ENCODE data around the gene ALDH1A1.

ALDH1A1 gene

GRCh38 chr9:72937545-72937944 is 15.3 kb downstream of the ALDH1A1 start:
- no peak for DNase-seq

DNA sequence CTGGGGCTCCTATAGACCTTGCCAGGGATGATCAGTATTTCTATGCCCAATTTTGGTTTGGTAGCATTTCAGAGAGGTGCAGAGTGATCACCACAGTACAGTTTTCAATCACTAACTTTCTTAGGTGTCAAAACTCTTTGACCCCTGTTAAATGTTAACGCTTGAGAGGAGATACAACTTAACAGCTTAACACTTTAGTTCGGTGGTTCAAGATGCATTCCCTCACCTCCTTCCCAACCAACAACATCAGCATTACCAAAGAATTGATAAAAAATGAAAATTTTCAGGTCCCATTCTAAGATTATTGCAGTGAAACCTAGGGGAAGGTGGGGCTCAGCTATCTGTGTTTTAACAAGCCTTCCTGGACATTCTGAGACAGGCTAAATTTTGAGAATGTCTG is 16.2 kb downstream of the ALDH1A1 start:
- DNase-seq = no peak

- DNase-seq = no peak
Measured at GRCh38 chr9:72936266-72936665, 16.6 kb downstream of the ALDH1A1 start.

DNA sequence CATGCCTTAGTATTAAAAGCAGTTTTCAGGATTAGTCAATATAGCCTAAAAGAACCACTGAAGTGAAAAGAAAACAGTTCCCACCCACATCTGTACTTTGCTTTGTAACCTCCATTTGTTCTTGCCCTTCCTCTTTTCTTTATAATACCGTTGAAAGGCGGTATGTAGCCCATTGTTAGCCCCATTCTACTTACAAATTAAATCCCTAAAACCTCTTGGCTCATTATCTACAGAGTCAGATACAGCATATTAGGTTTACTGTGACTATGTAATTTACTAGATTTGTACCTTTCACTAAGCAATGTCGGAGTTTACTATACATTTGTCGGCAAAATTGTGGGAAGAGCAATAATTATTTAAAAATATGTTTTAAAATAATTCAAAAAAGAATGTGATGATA is 17.3 kb downstream of the ALDH1A1 start:
- DNase-seq = no peak

- no peak for DNase-seq
Measured at GRCh38 chr9:72933730-72934665, 18.9 kb downstream of the ALDH1A1 start.

DNA sequence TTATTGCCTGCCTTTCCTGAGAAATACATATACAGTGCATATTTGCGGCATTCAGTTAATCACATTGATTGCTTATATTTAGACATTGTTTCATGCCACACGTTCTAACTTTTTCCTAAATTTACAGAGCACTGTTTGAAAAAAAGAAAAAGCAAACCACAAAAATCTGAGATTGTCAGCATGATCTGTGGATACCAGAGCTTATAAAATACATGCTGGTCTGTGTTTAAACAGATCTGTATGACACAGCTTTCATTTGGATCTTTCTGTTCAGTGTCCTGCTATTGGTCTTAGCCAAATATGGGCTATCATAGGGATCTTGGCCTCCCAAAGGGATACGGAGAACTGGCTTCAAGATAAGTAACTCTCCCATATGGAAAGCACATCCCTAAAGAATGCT is 20.2 kb downstream of the ALDH1A1 start:
- DNase-seq = no peak

DNA sequence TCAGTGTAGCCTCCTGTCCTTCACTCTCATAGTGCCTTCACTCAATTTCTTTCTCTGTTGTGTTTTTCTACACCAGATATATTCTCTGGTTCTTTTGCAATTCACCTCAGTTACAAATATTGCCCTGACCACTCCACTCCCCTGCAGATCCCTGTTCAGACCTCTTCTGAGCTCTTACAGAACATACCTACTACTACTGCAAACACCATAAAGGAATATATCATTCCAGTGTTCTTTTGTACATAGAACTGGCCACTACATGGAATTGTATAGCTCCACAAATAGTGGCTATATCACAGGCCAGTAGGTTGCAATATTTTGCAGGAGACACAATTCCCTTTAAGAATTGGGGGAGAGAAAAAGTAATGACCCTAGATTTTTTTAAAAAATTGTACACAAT is 21.0 kb downstream of the ALDH1A1 start:
- no peak for DNase-seq

DNA sequence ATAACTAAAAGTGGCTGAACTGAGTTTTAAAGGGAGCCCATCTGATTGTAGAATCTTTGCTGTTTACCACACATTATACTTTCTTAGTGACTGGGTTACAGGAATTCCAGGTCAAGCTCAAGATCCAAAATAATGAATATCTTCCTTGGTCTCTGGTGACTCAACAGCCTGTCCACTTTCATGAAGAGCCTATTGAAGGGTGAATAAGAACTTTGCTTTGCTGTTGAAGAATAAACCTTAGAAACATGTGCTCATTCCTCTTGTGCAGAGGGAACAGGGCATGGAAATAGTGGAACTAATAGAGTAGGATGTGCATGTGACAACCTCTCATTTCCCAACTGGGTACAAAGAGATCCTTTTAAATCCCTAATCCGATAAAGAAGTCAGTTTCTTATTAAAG is 21.4 kb downstream of the ALDH1A1 start:
- no peak for DNase-seq

- no peak for DNase-seq
Measured at GRCh38 chr9:72930828-72931227, 22.0 kb downstream of the ALDH1A1 start.

DNA sequence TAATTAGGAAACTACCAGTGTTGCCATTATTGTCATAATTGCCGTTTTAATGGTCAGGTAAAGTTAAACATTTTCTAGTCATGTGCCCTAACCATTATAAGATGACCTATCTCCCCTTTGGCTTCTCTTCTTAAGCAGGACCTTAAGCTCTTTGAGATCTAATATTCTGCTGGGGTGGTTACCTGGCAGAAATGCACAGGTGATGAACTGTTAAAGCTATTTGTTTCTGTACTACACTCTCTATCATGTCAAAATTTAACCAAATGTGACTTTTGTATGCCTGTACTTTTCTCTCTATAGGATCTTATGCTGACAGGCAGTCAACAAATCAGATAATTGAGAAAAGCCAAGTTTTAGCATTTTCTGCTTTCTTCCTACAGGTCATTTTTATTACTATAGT is 23.3 kb downstream of the ALDH1A1 start:
- DNase-seq = no peak

DNA sequence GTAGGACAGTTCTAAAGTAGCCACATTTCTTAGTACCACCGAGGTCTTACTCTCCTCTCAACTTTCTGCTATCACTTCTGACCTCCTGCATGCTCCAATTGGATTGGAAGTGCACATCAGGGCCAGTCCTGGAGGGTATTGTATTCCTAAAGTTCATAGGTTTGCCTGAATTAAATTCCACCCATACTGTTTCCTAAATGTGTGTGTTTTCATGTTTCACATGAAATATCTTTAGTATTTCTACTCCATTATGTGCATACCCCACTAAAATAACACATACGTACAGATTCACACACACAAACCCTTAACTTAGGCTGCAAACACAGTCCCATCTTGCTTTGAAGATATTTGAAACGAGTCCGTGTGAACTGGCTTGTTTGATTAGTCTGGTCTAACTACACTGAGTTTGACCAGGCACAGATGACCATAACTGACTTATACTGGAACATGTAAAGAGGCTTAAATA is 24.8 kb downstream of the ALDH1A1 start:
- no peak for DNase-seq

DNA sequence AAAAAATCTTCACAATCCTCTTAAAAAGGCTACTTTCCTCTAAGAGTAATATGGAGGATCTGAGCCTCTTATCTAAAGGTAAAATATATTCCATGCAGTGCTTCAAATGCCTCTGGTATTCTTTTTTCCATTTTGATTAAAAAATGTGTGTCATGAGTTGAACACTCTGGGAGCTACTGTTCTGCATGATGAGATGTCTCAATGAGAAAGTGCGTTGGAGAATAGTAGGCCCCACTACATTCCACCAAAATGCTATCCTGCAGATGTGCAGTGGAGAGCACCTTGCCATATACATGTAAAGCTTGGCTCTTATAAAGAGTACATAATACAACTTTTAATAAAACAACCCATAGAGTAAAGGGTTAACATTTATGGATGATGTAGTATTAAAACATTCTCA is 26.3 kb downstream of the ALDH1A1 start:
- DNase-seq = no peak

DNA sequence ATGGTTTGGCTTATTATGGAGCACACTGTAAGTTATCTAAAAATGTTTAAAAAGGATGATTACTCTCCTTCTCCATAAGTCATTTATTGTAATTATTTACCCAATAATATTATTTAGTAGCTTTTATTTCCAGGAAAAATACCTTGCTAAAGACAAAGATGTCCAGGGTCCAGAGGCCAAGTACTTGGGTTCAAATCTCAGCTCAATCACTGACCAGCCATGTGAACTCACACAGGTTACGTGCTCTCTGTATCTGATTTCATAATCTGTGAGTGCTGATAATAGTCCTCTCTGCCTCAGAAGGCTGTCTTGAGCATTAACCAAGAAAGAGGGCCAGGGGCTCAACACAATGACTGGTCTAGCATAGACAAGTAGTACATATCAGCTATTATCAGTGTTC is 27.0 kb downstream of the ALDH1A1 start:
- no peak for DNase-seq

DNA sequence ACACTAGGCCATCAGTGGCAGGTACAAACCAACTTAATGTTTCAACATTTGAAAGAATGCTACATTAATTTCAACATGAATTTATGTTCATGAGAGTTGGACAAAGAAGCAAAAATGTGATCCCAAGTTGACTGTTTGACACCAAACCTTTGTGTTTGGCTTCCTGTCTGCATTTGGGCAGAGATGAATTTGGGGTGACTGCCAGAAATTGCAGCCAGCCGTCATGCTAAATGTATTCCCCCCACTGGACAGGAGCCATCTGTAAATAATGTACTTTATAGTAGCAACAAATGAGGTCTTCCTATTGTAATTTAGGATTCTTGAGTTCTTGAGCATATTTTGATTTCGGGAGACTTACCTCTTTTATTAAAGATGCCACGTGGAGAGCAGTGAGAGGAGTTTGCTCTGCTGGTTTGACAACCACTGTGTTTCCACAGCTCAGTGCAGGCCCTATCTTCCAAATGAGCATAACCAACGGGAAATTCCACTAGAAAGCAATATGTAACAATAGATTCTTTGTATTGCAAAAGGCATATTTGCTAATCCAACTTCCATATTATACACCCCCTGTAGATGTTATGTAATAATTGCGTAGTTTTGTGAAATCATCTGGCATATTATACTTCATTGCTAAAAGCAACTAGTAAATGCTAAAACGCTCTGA is 27.6 kb downstream of the ALDH1A1 start:
- DNase-seq = no peak

DNA sequence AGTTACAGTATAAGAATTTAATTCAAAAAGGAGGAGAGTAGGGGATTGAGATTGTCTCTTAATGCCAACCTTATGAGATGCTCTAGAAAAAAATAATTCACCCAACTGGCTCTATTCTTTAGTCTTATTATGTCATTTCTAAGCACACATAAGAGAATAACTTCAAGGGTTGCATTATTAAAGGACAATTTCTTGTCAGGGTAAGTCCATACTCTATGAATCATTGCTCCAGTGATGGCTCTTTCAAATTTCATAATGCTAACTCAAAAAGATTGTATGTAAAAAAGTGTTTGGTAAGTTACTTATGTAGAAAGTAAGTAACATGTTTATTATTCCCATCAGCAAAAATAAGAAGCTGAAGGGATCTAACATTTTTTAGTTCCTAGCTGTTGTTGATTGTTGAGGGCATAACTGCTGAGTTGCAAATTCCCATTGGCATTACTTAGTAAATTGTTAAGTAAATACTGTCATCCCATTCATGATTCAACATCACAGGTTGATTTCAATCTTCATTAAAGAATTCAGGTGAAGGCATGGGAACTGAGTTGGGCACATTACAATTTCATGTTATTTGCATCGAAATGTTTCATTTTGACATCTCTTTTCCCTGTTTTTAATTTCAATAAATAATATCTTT is 28.6 kb downstream of the ALDH1A1 start:
- DNase-seq = no peak

DNA sequence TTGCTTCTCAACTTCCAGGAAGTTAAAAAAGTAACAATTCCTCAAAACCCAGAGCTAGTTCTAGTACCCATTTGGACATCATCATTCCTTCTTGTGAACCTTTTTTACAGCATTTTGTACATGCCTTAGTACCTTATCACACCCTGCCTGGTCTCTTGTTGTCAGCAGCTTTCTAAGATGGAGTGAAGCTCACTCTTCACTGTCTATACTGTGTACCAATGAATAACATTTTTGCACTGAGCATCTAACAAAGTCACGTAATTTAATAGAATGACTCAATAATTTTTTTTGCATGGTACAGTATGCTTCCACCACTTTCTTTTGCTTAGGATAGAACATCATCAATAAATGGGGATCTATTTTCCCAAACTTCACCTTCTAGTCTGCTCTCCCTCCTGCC is 29.8 kb downstream of the ALDH1A1 start:
- DNase-seq = no peak

DNA sequence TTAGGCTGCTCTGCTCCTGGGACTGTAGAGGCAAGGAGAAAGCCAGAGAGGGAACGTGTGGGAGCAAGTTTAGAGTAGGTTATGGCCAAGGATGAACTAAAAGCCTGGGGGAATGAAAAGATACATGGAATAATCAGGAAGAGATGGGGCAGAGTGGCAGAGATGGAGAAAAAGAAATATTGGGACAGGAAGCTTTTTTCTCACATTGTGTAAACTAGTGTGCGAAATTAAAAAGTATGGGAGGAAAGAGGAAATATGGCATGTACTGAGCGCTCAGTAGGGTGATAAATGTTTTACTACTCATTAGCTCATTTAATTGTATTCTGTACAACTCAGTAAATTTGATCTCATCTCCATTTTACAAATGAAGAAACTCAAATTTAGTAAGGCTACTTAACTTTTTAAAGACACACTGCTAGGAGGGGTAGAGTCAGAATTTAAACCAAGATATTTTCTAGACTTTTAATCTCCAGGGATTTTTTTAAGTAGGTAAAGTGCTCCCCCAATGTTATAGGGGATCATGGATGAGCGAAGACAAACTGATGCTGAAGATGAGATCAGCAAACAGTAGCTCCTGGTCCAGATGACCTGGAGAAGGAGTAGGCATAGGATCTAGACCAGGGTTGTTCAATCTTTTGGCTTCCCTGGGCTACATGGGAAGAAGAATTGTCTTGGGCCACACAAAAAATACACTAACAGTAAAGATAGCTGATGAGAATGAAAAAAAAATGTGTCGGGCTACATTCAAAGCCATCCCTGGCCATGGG is 30.8 kb downstream of the ALDH1A1 start:
- no peak for DNase-seq

- no peak for DNase-seq
Measured at GRCh38 chr9:72919246-72919945, 33.5 kb downstream of the ALDH1A1 start.

DNA sequence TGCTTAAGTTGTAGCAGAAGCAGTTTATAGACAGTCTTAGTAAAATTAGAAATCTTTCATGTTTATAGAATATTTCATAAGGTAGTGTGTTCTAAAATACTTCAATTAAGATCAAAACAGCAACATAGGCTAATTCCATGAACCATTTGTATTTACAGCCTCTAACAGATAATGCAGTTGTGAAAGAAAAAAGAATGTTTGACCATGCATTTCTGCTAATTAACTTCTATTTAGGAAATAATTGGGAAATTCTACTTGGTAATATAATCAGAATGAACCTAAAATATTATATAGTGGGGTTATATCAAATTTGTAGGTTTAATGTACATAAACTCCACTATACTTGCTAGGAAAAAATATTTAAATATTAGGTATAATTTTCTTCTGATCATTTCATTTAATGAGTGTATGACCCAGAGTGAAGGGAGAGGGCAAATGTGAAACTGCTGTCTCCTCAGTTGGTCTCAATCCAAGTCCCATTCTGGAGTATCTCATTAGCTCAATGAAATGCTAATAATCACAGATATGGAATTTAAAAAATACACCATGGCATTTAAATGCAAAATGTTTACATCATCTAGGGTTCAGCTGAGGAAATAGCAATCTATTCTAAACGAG is 34.9 kb downstream of the ALDH1A1 start:
- DNase-seq = no peak

DNA sequence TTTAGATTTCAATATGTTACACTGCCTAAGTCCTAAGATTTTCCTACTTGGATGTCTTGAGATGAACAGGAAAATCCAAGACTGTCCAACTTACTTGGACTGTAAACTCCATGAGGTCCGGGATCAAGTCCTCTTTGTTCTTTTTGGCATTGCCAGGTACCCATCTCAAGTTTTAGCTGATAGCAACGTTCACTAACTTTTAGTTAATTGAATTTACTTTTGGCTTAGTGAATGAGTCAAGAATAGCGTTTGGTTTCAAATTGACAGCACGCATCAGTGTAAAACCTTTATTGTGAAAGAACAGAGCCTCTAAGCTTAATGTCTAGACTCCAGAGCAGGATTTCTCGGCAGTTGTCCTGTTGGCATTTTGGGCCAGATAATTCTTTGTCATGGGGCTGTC is 37.2 kb downstream of the ALDH1A1 start:
- DNase-seq = no peak

GRCh38 chr9:72914750-72915149 is 38.1 kb downstream of the ALDH1A1 start:
- DNase-seq = no peak

Data from NCI-H187 (cell line).